B cell (primary cell): Measurements from ENCODE around the gene TMEM163. TPM values are rescaled to one million over a fixed set of nuclear protein-coding genes. Genes with fewer than 3 reads are reported as not detected.

Source experiments
- ATAC-seq: fragments of 200-7000 bp; cut with Tn5 transposase; one replicate; pipeline ENCODE4 v1.10.0; 2021; ENCODE audit warnings: low read depth, mild to moderate bottlenecking, moderate number of reproducible peaks, moderate library complexity
- CTCF ChIA-PET: fragments of 350-600 bp; sonication (Branson Sonifier 250); formaldehyde crosslinking; loops from one replicate; lab custom pipeline; 2021; ENCODE audit warnings: antibody characterized with exemption, inconsistent platforms; lab: Charles Lee
- POLR2A ChIA-PET: fragments of 350-600 bp; sonication (Branson Sonifier 250); formaldehyde crosslinking; loops from one replicate; lab custom pipeline; 2021; ENCODE audit warnings: antibody characterized with exemption; lab: Charles Lee
- DNase-seq: peaks from one replicate; pipeline ENCODE4 v3.0.0; 2013
- H2AFZ ChIP-seq: 2 replicates; pipeline ENCODE4 v1.6.1; 2012; ENCODE audit warnings: mild to moderate bottlenecking, low read depth, low read length; ENCODE audit not compliant: insufficient read depth, poor library complexity, severe bottlenecking
- H3K27ac ChIP-seq, 2 donors: 1 replicate in 1 of 2; 2 replicates in 1 of 2; pipeline ENCODE4 v1.5.1; 2012 to 2013; ENCODE audit warnings: low read length in 2 of 2, mild to moderate bottlenecking in 2 of 2, moderate library complexity in 1 of 2
- H3K27me3 ChIP-seq, 4 experiments: fragments of 200-600 bp in 1 of 4; sonication (generic) in 1 of 4; replicated peaks in 1 of 4; 1 replicate in 2 of 4; 2 replicates in 2 of 4; pipeline versions ENCODE4 v1.6.1 to v1.7.0; 2013 to 2016; ENCODE audit warnings: low read length in 3 of 4, mild to moderate bottlenecking in 2 of 4, mixed read lengths in 1 of 4, moderate library complexity in 1 of 4; ENCODE audit not compliant: insufficient read depth in 4 of 4, control insufficient read depth in 3 of 4; ENCODE audit errors: control extremely low read depth in 1 of 4
- H3K36me3 ChIP-seq, 2 experiments: replicated peaks in 1 of 2; 1 replicate in 1 of 2; 2 replicates in 1 of 2; pipeline versions ENCODE4 v1.6.1 to v1.7.1; 2013; ENCODE audit warnings: low read length in 1 of 2; ENCODE audit not compliant: insufficient read depth in 2 of 2, control insufficient read depth in 1 of 2; ENCODE audit errors: control extremely low read depth in 1 of 2, extremely low read depth in 1 of 2
- H3K4me1 ChIP-seq, 2 donors: fragments of 200-600 bp in 1 of 2; sonication (generic) in 1 of 2; 1 replicate in 1 of 2; 2 replicates in 1 of 2; pipeline versions ENCODE4 v1.5.1 to v1.6.1; 2013 to 2017; ENCODE audit warnings: low read length in 2 of 2; ENCODE audit not compliant: control insufficient read depth in 2 of 2, insufficient read depth in 2 of 2
- H3K4me2 ChIP-seq: replicated peaks from 2 replicates; pipeline ENCODE3; 2012; ENCODE audit warnings: mild to moderate bottlenecking, low read depth, low read length; ENCODE audit not compliant: poor library complexity, severe bottlenecking
- H3K4me3 ChIP-seq, 5 experiments: fragments of 200-600 bp in 1 of 5; sonication (generic) in 1 of 5; 1 replicate in 3 of 5; 2 replicates in 2 of 5; pipeline versions ENCODE4 v1.5.1 to v1.7.0; 2011 to 2016; ENCODE audit warnings: low read length in 4 of 5, mild to moderate bottlenecking in 4 of 5, low read depth in 2 of 5, control low read depth in 1 of 5, moderate library complexity in 1 of 5; ENCODE audit not compliant: insufficient read depth in 1 of 5; ENCODE audit errors: control extremely low read depth in 1 of 5, extremely low read depth in 1 of 5
- H3K79me2 ChIP-seq: fragments of 200-600 bp; sonication (generic); one replicate; pipeline ENCODE4 v1.6.0; 2016; ENCODE audit warnings: low read length; ENCODE audit not compliant: control insufficient read depth, insufficient read depth
- H3K9ac ChIP-seq: fragments of 200-600 bp; sonication (generic); 2 replicates; pipeline ENCODE4 v1.6.1; 2017; ENCODE audit warnings: mild to moderate bottlenecking, low read length, moderate library complexity
- H3K9me3 ChIP-seq, 3 donors: one replicate each; pipeline versions ENCODE4 v1.6.1 to v1.7.1; 2013; ENCODE audit warnings: low read length in 2 of 3; ENCODE audit not compliant: control insufficient read depth in 2 of 3, insufficient read depth in 1 of 3; ENCODE audit errors: control extremely low read depth in 1 of 3
- H4K20me1 ChIP-seq: 2 replicates; pipeline ENCODE4 v1.6.0; 2012; ENCODE audit warnings: mild to moderate bottlenecking, low read length; ENCODE audit not compliant: insufficient read depth, control insufficient read depth, poor library complexity, severe bottlenecking
- H3K27ac Mint-ChIP-seq: one replicate; pipeline ENCODE4 v1.8.0; 2021; ENCODE audit warnings: mixed read lengths
- H3K27me3 Mint-ChIP-seq: one replicate; pipeline ENCODE4 v1.8.0; 2021; ENCODE audit warnings: mixed read lengths
- H3K4me1 Mint-ChIP-seq: one replicate; pipeline ENCODE4 v1.8.0; 2021; ENCODE audit warnings: mixed read lengths
- H3K4me3 Mint-ChIP-seq: one replicate; pipeline ENCODE4 v1.8.0; 2021; ENCODE audit warnings: mixed read lengths
- H3K9me3 Mint-ChIP-seq: one replicate; pipeline ENCODE4 v1.8.0; 2022; ENCODE audit warnings: mixed read lengths; ENCODE audit not compliant: insufficient read depth
- EZH2 ChIP-seq: IDR thresholded peaks from 2 replicates; pipeline ENCODE4 v1.6.1; 2012; ENCODE audit warnings: borderline replicate concordance, low read depth, mild to moderate bottlenecking, moderate library complexity, low read length; ENCODE audit not compliant: insufficient read depth, poor library complexity, severe bottlenecking
- WGBS: methylation state at CpG from one replicate; pipeline ENCODE4 v1.1.5; 2013; ENCODE audit warnings: missing lambda C conversion rate; ENCODE audit not compliant: insufficient coverage; 5-methylcytosine and 5-hydroxymethylcytosine counted together
- intact Hi-C: fragments of 100-400 bp; cut with micrococcal nuclease; formaldehyde crosslinking; loops from one replicate; pipeline ENCODE4 v1.10.0; 2022
- polyA plus RNA-seq: library from polyadenylated mRNA; depleted of rRNA; stranded (reverse); fragments of >200 nt; gene quantifications from 2 replicates; pipeline ENCODE4 v1.2.3, GENCODE V29; 2012
- total RNA-seq, 2 donors: library from RNA; stranded (reverse); fragments of 120-200 nt in 1 of 2; gene quantifications; 1 replicate in 1 of 2; 2 replicates in 1 of 2; pipeline versions ENCODE4 v1.2.3 to v1.2.4, GENCODE V29; 2013 to 2022
- TF ChIP-seq, protein P1 (sequence below): fragments of 200-600 bp; IDR thresholded peaks from one replicate; pipeline ENCODE4 v1.8.0; 2022; ENCODE audit warnings: antibody characterized with exemption, mild to moderate bottlenecking

TMEM163 gene
- total and polyA plus RNA-seq, 2 donors (not counting 1 experiment from before 2014, with no cell fraction given), result 2.6 to 5.6 TPM

DNA sequence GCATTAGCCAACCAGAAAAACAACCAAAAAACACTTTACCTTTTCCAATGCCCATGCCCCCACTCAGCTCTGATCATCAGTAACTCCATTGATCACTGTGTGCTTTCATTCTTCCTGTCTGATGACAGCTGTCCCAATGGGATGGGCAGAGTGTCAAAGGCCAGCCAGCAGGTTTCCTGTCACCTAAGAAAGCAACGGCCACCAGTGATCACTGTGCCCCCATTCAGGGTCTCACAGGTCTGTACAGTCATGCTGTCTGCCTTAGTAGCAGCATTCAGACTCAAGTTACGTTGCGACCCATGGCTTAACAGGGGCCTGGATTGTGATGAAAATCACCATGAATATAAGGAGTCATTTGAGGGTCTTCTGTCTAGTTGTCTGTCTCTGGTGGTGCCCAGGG, 280.4 kb downstream of the TMEM163 start:
- no peaks in the 10 kb centered on the region for H3K27me3 ChIP-seq
- H2AFZ ChIP-seq, result no peak overlapping the region
- H3K9ac ChIP-seq, result no peak overlapping the region
- Mint-ChIP-seq H3K4me1 (no peaks in the 10 kb centered on the region), H3K4me3 (no peak overlapping the region), H3K27ac (no peak overlapping the region), H3K9me3 (no peaks in the 10 kb centered on the region), H3K27me3 (no peaks in the 10 kb centered on the region)
- H3K36me3 ChIP-seq, result peaks cover 4 to 98% of the 10 kb centered on the region in 2 experiments
- no peaks in the 10 kb centered on the region for H3K4me1 ChIP-seq
- no peak for ATAC-seq
- TF ChIP-seq, protein P1, sequence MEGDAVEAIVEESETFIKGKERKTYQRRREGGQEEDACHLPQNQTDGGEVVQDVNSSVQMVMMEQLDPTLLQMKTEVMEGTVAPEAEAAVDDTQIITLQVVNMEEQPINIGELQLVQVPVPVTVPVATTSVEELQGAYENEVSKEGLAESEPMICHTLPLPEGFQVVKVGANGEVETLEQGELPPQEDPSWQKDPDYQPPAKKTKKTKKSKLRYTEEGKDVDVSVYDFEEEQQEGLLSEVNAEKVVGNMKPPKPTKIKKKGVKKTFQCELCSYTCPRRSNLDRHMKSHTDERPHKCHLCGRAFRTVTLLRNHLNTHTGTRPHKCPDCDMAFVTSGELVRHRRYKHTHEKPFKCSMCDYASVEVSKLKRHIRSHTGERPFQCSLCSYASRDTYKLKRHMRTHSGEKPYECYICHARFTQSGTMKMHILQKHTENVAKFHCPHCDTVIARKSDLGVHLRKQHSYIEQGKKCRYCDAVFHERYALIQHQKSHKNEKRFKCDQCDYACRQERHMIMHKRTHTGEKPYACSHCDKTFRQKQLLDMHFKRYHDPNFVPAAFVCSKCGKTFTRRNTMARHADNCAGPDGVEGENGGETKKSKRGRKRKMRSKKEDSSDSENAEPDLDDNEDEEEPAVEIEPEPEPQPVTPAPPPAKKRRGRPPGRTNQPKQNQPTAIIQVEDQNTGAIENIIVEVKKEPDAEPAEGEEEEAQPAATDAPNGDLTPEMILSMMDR, result no peak
- no peak for TF ChIP-seq EZH2
- DNase-seq, result no peak
- no peak overlapping the region for H3K4me2 ChIP-seq
- POLR2A ChIA-PET, result no interaction called here
- H3K27ac ChIP-seq, result no peak overlapping the region
- intact Hi-C loops, result no loop called here
- CTCF ChIA-PET, result interaction anchor here (1.3 to 2.1 kb wide), 3 partner anchors 12 to 551 kb away, joined by 4 to 6 read pairs (median 4); no protein-coding TSS in a partner anchor
- no peaks in the 10 kb centered on the region for H3K9me3 ChIP-seq
- H3K79me2 ChIP-seq, result peaks cover 4% of the 10 kb centered on the region
- 100% methylated on average over 3 of the region's 3 CpGs for WGBS
- H4K20me1 ChIP-seq, result peaks cover 55% of the 10 kb centered on the region
- H3K4me3 ChIP-seq, result no peak overlapping the region

- no peaks in the 10 kb centered on the region for H3K4me1 ChIP-seq
- Mint-ChIP-seq H3K27ac (peak overlapping the region; percentile 6), H3K9me3 (no peaks in the 10 kb centered on the region), H3K27me3 (no peaks in the 10 kb centered on the region), H3K4me1 (no peaks in the 10 kb centered on the region), H3K4me3 (no peak overlapping the region)
- DNase-seq (no peak), ATAC-seq (no peak)
- H3K36me3 ChIP-seq, result peaks cover 6 to 100% of the 10 kb centered on the region in 2 experiments
- H3K79me2 ChIP-seq, result peaks cover 9% of the 10 kb centered on the region
- H3K27ac ChIP-seq, result no peak overlapping the region
- no peak overlapping the region for H3K9ac ChIP-seq
- intact Hi-C loops, result no loop called here
- no peaks in the 10 kb centered on the region for H3K9me3 ChIP-seq
- H4K20me1 ChIP-seq, result peaks cover 47% of the 10 kb centered on the region
- ChIA-PET CTCF (interaction anchor here (0.7 to 1.7 kb wide), 3 partner anchors 10 to 557 kb away, joined by 3 to 6 read pairs (median 5); no protein-coding TSS in a partner anchor), POLR2A (no interaction called here)
- no peaks in the 10 kb centered on the region for H3K27me3 ChIP-seq
- 100% methylated on average over 2 of the region's 7 CpGs for WGBS
- H3K4me2 ChIP-seq, result no peak overlapping the region
- H2AFZ ChIP-seq, result no peak overlapping the region
- TF ChIP-seq EZH2, result no peak
- no peak overlapping the region for H3K4me3 ChIP-seq
Observed at GRCh38 chr2:134436706-134437105, 282.1 kb downstream of the TMEM163 start.
